Renal cortex interstitium (tissue), 11 donors: Measurements from ENCODE around the gene EMC9. TPM values are rescaled to one million over a fixed set of nuclear protein-coding genes. Genes with fewer than 3 reads are reported as not detected.

Source experiments
- DNase-seq, 11 donors: peaks; one replicate each; pipeline ENCODE4 v3.0.0-alpha.2; 2013; ENCODE audit warnings: low read depth in 9 of 11, low spot score in 4 of 11; ENCODE audit errors: extremely low read depth in 1 of 11
- polyA plus RNA-seq, 3 donors: library from polyadenylated mRNA; unstranded; fragments of 120-200 nt; gene quantifications; one replicate each; pipeline ENCODE4 v1.2.1, GENCODE V29; 2013; ENCODE audit not compliant: insufficient read length in 3 of 3

Gene EMC9
- polyA plus RNA-seq, 3 donors = 18.4 to 21.1 (median 20.2) TPM

DNA sequence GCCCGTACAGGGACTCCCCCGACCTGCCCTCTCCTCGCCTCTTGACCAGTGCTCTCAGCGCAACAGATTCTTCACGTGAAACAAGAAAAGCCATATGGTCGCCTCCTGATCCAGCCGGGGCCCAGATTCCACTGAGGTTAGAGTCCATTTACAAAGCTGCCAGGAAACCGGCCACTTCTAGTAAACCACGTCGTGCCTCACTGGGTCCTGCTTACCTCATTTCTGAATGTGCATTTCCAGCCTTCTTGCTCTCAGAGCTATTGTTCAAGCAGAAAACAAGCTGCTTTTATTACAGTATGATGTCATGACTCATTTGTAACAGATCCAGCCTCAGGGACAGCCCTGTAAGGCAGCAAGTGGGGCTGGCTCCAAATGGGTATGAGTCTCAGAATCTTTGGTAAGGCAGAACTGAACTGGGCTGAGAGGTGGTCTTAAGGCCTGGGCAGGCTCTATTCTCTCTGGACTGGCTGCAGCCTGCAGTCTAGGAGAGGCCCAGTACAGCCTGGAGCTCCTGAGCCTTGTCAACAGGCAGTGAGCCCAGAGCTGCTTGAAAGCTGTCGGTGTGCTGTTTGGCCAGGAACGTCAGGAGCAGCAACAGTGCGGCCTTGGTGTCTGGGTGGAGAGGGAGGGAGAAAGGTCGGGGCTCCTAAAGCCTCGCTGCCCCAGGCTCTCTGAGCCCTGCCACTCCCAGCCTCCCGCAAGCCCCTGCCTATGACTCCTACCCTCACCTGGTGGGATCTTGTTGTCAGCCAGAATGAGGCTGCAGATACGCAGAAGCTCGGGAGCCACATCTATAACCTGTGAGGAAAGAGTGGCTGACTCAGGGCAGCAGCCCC is 38.8 kb upstream of the EMC9 start:
- peak in 4 of 11 donors; percentile 20 to 62 (median 52) for DNase-seq

- no peak for DNase-seq
Observed at GRCh38 chr14:24179294-24179960, 38.0 kb upstream of the EMC9 start.

DNA sequence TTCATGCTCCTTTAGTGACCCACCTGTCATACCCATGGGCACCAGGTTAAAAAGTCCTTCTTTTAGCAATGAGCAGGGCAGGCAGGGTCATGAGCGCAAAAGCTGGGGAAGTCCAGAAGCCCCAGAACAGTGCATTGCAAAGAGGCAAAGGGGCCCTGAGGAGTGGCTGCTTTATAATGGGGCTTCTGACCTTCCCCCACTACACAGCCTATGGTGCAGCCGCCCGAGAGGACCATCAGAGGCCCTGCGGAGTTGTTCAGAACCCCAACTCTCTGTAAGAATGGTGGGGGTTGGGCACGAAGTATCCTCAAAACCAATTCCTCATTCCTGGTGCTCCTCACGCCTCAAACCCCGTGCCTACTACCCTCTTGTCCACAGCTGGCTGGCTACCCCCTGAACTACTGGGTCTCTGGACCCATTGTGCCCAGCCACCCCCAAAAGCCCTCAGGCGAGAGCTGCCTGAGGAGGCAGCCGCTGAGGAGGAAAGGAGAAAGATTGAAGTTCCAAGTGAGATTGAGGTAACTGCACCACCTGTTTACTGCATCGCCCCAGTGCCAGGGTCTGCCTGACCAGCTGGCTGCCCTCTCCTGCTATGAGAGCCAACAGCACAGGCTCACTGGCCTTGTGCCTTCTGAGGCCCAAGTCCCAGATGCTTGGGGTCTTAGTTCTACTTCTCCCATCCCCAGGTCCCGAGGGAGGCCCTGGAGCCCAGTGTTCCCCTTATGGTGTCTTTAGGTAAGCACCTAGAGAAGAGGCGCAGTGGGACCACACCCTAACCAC is 37.2 kb upstream of the EMC9 start:
- no peak for DNase-seq

DNA sequence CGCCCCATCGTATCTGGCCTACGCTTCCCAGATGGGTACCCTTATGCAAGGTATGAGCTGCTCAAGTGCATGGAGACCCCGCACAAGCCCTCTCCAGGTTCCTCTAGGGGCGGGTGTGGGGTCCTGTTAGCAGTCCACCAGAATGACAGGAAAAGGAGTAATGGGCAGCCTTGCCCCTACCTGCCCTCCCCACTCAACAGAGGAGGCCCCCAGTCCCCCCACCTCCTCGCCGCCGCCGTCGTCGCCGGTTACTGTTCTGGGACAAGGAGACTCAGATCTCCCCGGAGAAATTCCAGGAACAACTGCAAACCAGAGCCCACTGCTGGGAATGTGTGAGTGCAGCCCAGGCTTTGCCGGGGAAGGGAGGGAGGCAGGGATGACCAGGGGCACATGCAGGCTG is 36.5 kb upstream of the EMC9 start:
- no peak for DNase-seq

- no peak for DNase-seq
Observed at GRCh38 chr14:24177041-24177825, 35.8 kb upstream of the EMC9 start.

DNA sequence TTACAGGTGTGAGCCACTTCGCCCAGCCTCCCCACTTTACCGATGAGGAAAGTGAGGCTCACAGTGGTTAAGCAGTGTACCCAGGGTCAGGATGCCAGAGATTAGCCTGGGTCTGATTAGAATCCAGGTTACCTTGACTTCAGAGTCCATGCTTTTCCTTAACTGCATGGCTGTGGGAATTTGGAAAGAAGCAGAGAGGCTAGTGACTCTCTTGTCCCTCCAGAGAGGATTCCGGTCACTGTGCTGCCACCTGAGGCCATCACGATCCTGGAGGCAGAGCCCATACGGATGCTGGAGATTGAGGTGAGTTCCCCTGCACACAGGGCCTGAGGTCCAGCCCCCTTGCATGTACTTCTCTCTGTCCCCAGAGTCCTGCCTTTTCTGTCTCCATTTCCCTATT is 35.2 kb upstream of the EMC9 start:
- no peak for DNase-seq

DNA sequence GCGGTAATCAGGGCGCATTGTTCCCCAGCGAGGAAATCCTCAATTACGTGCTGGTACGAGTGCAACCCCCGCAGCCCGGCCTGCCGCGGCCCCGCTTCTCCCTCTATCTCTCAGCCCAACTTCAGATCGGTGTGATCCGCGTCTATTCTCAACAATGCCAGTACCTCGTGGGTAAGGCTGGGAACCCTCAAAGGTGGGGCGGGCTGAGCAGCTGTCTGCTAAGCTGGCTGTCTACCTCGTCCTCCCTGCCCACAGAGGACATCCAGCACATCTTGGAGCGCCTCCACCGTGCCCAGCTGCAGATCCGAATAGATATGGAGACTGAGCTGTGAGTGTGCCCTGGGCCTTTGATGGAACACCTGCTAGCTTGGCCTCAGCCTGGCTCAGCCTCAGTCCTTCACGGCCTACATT is 31.5 kb upstream of the EMC9 start:
- DNase-seq = no peak

- DNase-seq = no peak
Observed at GRCh38 chr14:24172261-24172860, 31.0 kb upstream of the EMC9 start.

- DNase-seq = peak in 9 of 11 donors; percentile 85 to 96 (median 90)
Observed at GRCh38 chr14:24171422-24172260, 30.2 kb upstream of the EMC9 start, which contains the start of gene REC8. TSS of gene REC8 (plus strand) at chr14:24172080. CDS start at chr14:24172553, 473 bp downstream.

GRCh38 chr14:24167469-24168114 is 26.2 kb upstream of the EMC9 start:
- no peak for DNase-seq

DNA sequence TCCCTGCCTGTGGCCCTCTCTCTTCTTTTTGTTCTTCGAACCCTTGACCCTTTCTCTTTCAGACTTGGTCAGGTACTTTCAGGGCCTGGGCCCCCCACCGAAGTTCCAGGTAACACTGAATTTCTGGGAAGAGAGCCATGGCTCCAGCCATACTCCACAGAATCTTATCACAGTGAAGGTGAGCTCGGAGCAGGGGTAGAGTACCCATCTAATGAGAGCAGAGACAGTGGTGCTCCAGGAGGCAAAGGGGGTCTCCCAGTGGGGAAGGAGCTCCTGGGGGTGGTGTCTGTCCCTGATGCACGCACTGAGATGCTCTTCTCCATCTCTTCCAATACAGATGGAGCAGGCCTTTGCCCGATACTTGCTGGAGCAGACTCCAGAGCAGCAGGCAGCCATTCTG is 24.4 kb upstream of the EMC9 start:
- DNase-seq = no peak

- DNase-seq = no peak
Observed at GRCh38 chr14:24164518-24164991, 23.2 kb upstream of the EMC9 start.

DNA sequence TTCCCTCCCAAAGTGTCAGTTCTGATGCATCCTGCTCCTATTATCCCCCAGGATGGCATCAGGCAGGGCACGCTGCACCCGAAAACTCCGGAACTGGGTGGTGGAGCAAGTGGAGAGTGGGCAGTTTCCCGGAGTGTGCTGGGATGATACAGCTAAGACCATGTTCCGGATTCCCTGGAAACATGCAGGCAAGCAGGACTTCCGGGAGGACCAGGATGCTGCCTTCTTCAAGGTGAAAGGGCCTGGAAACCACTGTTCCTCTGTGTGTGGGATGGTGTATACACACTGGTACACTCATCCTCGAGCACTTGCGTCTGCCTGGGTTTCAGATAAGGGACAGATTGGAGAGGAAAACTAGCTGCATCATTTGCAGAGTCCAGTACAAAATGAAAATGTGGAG is 20.7 kb upstream of the EMC9 start:
- DNase-seq = no peak

DNA sequence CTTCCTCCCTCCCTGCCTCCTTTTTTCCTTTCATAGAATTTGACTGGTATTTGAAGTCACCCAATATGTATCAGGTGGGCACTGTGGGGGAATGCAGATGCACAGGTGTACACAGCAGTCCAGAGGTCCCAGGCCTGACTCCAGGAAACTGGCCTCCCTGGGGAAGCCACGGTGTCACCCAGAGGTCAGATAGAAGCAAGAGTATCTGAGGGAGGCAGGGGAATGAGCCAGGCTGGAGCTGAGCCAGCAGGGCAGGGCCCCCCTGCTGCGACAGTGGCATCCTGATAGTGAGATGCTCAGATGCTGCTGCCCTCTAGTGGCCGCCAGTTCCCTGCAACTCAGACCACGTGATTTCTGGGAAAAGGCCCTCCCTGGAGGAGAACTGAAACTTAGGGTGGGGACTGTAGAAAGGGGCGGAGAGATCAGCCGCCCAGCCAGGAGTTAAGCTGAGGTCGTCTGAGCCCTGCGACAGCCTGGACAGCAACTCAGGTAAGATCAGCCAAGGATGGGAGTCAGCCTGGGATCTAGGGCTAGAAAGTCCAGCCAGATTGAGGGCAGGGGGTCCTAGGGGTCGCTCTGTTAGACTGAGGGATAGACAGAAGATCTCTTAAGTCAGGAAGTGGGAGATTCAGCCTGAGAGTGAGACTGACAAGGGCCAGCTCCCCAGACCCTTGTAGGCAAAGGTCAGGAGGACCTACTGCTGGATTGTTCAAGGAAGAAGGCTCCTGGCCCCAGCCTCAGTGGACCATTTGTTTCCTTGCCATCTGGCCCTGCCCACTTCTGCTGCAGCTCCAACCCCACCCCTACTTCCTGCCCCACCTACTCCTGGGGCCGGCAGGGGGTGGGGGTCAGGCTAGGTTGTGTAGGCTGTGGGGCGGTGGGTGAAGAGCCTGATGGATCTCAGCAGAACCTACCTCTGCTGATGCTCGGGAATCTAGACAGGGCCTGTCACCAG is 19.7 kb upstream of the EMC9 start, which contains the start of gene IRF9:
IRF9 (plus strand) TSS at position 416 of the 955 bp plus-strand sequence. CDS start 880 bp downstream, outside the sequence.
- DNase-seq = peak; percentile 91 to 97 (median 94)

- no peak for DNase-seq
Observed at GRCh38 chr14:24160499-24160849, 19.1 kb upstream of the EMC9 start.
